ENCODE data around the gene CARMIL1.
"Not testable (repeated sequence)": the region's sequence is repeated elsewhere in the genome, so short reads cannot be mapped to it uniquely, and the experiment has no call there.

The CARMIL1 gene

GRCh38 chr6:25436760-25437159 lies 157.6 kb downstream of the CARMIL1 start:
- Histone ChIP-seq H3K9me3 (ENCODE audit: control insufficient read depth, low read length) (no peaks in the 10 kb centered on the region), H3K36me3 (ENCODE audit: control insufficient read depth, insufficient read depth, low read length) (no peaks in the 10 kb centered on the region), H3K4me1 (no peaks in the 10 kb centered on the region), H3K79me2 (no peaks in the 10 kb centered on the region), H2AFZ (no peak overlapping the region), H3K4me2 (ENCODE audit: low read length) (no peak overlapping the region), H3K9ac (no peak overlapping the region), H3K27ac (no peak overlapping the region), H3K27me3 (ENCODE audit: control insufficient read depth, insufficient read depth, low read length) (no peaks in the 10 kb centered on the region), H3K4me3 (ENCODE audit: low read depth, low read length) (no peak overlapping the region)
- TF ChIP-seq CTCF (IDR thresholded peaks at IDR 0.05): no peak

- H3K27me3 ChIP-seq (ENCODE audit: control insufficient read depth, insufficient read depth, low read length): no peaks in the 10 kb centered on the region
- H3K79me2 ChIP-seq: no peaks in the 10 kb centered on the region
- H3K27ac ChIP-seq: no peak overlapping the region
- no peak overlapping the region for H3K4me2 ChIP-seq (ENCODE audit: low read length)
- no peak overlapping the region for H3K9ac ChIP-seq
- H3K4me3 ChIP-seq (ENCODE audit: low read depth, low read length): no peak overlapping the region
- no peak overlapping the region for H2AFZ ChIP-seq
- H3K9me3 ChIP-seq (ENCODE audit: control insufficient read depth, low read length): no peaks in the 10 kb centered on the region
- H3K36me3 ChIP-seq (ENCODE audit: control insufficient read depth, insufficient read depth, low read length): no peaks in the 10 kb centered on the region
- TF ChIP-seq CTCF (IDR thresholded peaks at IDR 0.05): no peak
- no peaks in the 10 kb centered on the region for H3K4me1 ChIP-seq
Observed at GRCh38 chr6:25439368-25439767, 160.2 kb downstream of the CARMIL1 start.

GRCh38 chr6:25441663-25442270 lies 162.6 kb downstream of the CARMIL1 start:
- Histone ChIP-seq H3K9me3 (ENCODE audit: control insufficient read depth, low read length) (no peaks in the 10 kb centered on the region), H3K9ac (no peak overlapping the region), H3K4me2 (ENCODE audit: low read length) (no peak overlapping the region), H2AFZ (no peak overlapping the region), H3K4me3 (ENCODE audit: low read depth, low read length) (no peak overlapping the region), H3K4me1 (no peaks in the 10 kb centered on the region), H3K27me3 (ENCODE audit: control insufficient read depth, insufficient read depth, low read length) (no peaks in the 10 kb centered on the region), H3K27ac (no peak overlapping the region), H3K36me3 (ENCODE audit: control insufficient read depth, insufficient read depth, low read length) (peaks cover 4% of the 10 kb centered on the region), H3K79me2 (no peaks in the 10 kb centered on the region)
- no peak for TF ChIP-seq CTCF (IDR thresholded peaks at IDR 0.05)

GRCh38 chr6:25442898-25443297 lies 163.7 kb downstream of the CARMIL1 start:
- H3K27me3 ChIP-seq (ENCODE audit: control insufficient read depth, insufficient read depth, low read length): no peaks in the 10 kb centered on the region
- H3K36me3 ChIP-seq (ENCODE audit: control insufficient read depth, insufficient read depth, low read length): peaks cover 4% of the 10 kb centered on the region
- H3K79me2 ChIP-seq: no peaks in the 10 kb centered on the region
- no peak overlapping the region for H3K4me2 ChIP-seq (ENCODE audit: low read length)
- no peak overlapping the region for H3K27ac ChIP-seq
- H3K4me3 ChIP-seq (ENCODE audit: low read depth, low read length): no peak overlapping the region
- H3K4me1 ChIP-seq: no peaks in the 10 kb centered on the region
- no peak for TF ChIP-seq CTCF (IDR thresholded peaks at IDR 0.05)
- H3K9ac ChIP-seq: no peak overlapping the region
- H3K9me3 ChIP-seq (ENCODE audit: control insufficient read depth, low read length): no peaks in the 10 kb centered on the region
- no peak overlapping the region for H2AFZ ChIP-seq

- H3K9me3 ChIP-seq (ENCODE audit: control insufficient read depth, low read length); H3K27ac ChIP-seq; H3K4me3 ChIP-seq (ENCODE audit: low read depth, low read length); H2AFZ ChIP-seq; H3K27me3 ChIP-seq (ENCODE audit: control insufficient read depth, insufficient read depth, low read length); H3K9ac ChIP-seq; H3K4me1 ChIP-seq; H3K79me2 ChIP-seq; H3K4me2 ChIP-seq (ENCODE audit: low read length); H3K36me3 ChIP-seq (ENCODE audit: control insufficient read depth, insufficient read depth, low read length): not testable (repeated sequence)
Observed at GRCh38 chr6:25444521-25444920, 165.3 kb downstream of the CARMIL1 start.
